HG02973 (cell line): ENCODE results near the gene SPINK2.

Experiments
- ATAC-seq: cut with Tn5 transposase; IDR thresholded peaks from one replicate; pipeline ENCODE4 v1.9.1; 2021; ENCODE audit warnings: moderate library complexity; ENCODE audit not compliant: unreplicated experiment

The SPINK2 gene

GRCh38 chr4:56821381-56822243, at the start of gene SPINK2:
TSS of gene SPINK2 (minus strand) at chr4:56821701. CDS start at chr4:56821662, 39 bp downstream.
- ATAC-seq, result peak; percentile 51

DNA sequence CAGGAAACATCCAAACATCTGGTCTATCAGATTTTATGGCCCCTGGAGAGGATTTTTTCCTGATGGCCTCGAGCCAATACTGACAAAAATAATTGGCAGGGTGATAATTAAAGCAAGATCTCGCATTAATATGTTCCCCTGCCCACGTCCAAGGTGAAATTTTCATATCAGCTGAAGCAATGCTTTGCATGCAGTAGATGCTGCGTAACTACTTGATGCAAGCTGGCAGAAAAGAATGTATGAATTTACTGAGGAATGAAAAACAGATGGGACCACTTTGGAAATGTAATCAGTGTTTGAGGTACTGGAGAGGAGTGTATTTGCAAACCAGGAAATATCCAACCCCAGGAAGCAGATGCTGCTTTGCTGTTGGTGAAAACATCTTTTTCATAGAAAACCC, 49.4 kb upstream of the SPINK2 start:
- ATAC-seq, result no peak

- no peak for ATAC-seq
These were observed 42.1 kb upstream of the SPINK2 start for GRCh38 chr4:56863441-56864139.

GRCh38 chr4:56861360-56861759, 39.9 kb upstream of the SPINK2 start:
- ATAC-seq, result no peak

GRCh38 chr4:56860781-56861180, 39.3 kb upstream of the SPINK2 start:
- no peak for ATAC-seq

GRCh38 chr4:56859841-56860240, 38.3 kb upstream of the SPINK2 start:
- ATAC-seq, result peak; percentile 73

GRCh38 chr4:56857601-56858309, 36.3 kb upstream of the SPINK2 start:
- ATAC-seq, result no peak

DNA sequence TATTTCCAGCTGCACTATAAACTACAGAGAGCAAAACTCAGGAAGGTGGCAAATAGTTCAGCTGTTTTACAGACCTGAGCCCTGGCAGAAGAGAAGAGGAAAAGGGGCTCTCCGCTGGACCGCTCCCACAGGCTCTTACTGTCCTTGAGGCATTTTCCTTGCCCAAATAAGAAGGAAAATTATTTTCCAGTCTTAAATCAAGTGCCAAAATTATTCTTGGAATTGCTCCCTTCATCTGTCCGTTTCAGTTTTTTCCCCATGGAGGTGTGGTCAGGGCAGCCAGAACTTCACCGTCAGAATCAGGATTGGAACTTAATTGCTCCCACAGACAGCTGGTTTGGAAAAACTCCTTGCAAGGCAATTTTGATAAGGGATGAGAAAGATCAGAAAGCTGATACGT, 35.2 kb upstream of the SPINK2 start:
- ATAC-seq, result no peak

DNA sequence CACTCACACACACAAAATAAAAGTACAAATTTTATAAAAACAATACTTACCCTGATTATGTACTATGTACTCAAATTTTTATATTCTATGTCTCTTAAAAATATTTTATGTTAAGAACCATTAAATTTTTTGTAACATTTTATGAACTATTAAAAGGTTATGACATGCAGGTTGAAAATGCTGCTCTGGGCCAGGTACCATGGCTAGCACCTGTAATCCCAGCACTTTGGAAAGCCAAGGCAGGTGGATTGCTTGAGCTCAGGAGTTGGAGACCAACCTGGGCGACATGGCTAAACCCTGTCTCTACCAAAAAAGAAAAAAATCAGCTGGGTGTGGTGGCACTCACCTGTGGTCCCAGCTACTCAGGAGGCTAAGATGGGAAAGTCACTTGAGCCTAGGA, 29.4 kb upstream of the SPINK2 start:
- ATAC-seq, result no peak

DNA sequence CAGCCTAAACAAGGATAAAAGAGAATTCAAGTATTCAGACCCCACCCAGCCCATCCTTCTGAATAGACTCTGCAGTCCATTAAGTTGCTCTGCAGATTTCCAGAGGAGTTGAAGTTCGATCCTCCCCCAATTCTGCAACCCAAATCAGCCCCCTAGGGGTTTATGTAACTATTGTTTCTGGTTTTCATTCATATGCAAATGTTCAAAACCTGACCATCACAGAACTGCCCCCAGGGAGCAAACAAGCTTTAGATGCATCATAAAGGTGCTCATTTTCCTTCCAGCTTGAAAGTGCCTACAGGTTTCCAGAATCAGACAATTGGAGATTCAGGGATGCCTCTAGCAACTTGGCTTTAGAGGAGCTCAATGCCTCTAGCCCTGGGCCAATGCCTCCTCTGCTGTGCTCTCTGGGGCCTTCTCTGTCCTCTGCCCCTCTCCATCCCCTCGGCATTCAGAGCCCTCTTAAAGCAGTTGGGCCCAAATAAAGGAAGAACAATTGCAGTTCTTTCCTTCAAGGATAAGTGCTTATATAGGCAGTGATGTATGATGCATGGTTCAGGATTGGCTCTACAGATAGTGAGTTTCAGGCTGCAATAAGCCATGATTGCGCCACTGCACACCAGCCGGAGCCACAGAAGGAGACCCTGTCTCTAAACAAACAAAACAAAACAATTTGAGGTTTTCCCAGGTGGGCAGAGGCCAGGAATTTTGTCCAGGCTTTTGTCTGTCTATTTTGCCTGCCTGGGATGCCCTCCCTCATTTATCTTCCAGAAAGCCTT, 23.5 kb upstream of the SPINK2 start:
- ATAC-seq, result no peak

DNA sequence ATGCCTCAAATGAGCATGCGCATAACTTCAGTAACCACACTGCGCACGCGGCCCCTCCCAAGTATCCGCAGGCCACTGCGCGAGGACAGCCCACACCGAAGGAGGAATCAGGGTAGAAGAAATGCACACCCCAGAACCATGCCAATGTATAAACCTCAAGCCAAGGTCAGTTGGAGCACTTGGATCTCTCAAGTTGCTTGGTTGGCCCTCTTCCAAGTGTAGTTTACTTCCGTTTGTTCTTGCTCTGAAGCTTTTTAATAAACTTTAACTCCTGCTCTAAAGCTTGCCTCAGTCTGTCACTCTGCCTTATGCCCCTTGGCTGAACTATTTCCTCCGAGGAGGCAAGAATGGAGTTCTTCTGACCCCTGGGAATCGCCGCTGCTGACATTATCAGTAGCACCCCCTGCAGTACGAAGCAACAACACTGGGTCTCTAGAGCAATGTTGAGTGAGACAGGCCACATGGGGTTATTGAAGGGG, 22.0 kb upstream of the SPINK2 start:
- no peak for ATAC-seq

GRCh38 chr4:56840559-56840958, 19.1 kb upstream of the SPINK2 start:
- ATAC-seq, result no peak

- ATAC-seq, result peak; percentile 81
These were observed 7.5 kb upstream of the SPINK2 start for GRCh38 chr4:56828784-56829535.

GRCh38 chr4:56823933-56824600, 2.6 kb upstream of the SPINK2 start:
- no peak for ATAC-seq

- no peak for ATAC-seq
These were observed 2.7 kb downstream of the SPINK2 start for GRCh38 chr4:56818797-56819196.

GRCh38 chr4:56817840-56818491, 3.5 kb downstream of the SPINK2 start:
- peak; percentile 81 for ATAC-seq

- ATAC-seq, result no peak
These were observed 14.8 kb downstream of the SPINK2 start for GRCh38 chr4:56806666-56807065.

DNA sequence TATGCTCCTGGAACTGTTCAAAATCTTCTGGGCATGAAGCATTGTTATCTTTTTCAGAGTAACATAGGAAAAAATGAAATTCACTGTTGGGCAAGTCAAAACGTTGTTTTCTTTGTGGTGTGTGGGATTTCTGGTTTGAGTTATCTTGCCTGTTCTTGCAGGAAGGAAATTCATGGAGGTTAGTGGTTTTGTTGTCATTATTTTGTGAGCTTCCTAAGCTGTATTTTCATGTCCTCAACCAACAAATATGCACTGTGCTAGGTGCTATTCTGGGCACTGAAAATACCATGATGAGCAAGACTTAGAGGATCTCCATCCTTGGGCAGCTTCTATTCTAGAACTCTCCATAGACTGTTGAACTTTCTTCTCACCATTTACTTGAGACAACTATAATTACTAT, 16.9 kb downstream of the SPINK2 start:
- ATAC-seq, result no peak

DNA sequence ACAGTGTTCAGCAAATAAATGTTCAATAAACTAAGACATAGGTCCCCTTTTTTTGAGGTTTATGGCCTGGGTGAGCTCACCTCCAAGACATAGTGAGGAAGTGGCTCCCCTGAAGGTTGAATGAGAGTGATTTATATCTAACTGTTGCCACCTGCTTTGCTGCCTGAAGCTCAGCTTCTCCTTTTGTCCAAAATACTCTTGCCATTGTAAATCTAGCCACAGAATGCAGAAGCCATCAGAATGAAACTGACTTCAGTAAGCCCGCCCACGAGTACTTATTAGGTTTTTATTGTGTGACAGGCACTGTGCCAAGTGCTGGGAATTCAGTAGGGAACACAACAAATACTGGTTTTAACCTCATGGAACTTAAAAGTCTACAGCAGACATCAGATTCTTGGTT, 18.0 kb downstream of the SPINK2 start:
- ATAC-seq, result peak; percentile 48
